ENCODE data around the gene ZNF484.
A peak's percentile ranks its signal among the peaks of the same experiment; 100 is the strongest.
"Not testable (repeated sequence)": the region's sequence is repeated elsewhere in the genome, so short reads cannot be mapped to it uniquely, and the experiment has no call there.

ZNF484 gene

DNA sequence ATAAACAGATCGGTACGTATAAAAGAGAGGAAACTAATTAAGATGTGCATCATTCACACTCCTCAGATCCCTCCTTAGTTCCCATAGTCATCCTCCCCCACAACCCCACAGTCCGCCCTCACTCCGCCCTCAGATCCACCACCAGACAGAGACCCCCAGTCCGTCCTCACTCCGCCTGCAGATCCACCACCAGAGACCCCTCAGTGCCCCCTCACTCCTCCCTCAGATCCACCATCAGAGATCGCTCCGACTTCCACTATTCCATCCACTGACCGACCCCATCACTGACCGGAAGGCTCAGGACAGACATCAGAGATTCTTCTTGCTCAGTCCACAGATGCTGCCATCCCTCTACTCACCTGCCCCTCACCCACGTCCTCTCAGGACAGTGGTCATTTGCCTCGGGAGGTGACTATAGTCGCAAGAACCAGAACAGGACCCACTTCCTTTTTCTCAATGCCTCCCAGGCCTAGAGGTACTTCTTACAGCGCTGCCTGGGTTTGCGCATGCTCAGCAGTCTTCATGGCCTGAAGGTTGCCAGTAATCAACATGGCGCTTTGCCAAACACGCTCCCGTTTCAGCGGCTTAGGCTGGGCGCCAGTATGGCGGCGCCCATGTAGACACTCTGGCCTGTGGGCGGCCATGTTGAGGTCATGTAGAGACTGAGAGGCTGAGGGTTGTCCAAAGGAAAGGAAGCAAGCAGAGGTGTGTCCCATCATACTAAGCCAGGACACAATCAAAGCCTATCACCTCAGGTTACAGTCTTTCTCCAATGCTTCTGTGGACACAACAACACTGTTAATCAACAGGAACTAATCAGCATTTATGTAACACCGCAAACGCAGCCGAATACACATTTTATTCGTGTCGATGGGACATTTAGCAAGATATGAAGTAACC is at the start of gene ZNF484:
Gene ZNF484 (minus strand): TSS at position 508 of the 900 bp plus-strand sequence. CDS start 3,009 bp downstream, outside the sequence.
- DNase-seq: peak; percentile 95

- no peak for DNase-seq
These were observed 42.6 kb upstream of the ZNF484 start for GRCh38 chr9:92920437-92920836.

GRCh38 chr9:92917176-92917800 is 39.5 kb upstream of the ZNF484 start:
- no peak for DNase-seq

DNA sequence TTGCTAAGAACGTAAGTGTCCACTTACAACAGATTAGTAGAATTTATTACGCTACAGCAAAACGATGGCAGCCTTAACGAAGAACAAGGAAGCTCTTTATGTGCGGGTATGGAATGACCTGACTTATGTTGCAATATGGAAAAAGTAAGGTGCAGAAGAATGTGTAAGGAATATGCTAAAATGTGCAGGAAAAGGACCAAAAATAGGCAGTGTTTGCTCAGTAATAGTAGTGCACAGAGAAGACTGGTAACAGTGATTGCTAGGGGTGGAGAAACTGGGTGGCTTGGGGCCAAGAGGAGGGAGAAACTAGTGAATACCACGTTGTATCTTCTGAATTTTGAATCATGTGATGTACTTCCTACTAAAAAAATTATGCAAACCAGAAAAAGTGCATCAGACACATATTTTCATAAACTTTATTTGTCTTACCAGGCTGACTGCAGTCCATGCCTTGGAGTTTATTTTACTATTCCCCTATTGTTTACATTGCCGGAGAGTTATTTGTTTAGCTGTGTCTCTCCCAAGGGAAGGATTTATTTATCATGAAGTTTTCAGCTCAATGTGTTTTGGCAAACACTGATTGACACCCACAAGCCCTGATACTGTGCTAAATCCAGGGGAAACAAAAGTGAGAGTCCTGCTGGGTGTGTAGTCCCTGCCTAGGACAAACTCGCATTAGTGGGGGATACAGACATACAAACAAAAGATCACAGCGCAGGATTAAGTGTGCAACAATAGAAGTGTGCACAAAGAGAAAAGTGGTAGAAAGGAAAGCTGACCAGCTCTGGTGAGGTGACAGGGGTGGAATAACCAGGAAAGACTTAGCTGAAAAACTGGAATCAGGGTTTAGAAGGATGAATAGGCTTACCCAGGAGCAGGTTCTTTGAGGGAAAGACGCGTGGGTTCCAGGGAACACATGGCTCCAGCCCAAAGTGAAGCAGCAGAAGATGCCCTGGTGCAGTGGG is 34.0 kb upstream of the ZNF484 start:
- DNase-seq: no peak

- not testable (repeated sequence) for DNase-seq
These were observed 27.3 kb upstream of the ZNF484 start for GRCh38 chr9:92905137-92905536.

DNA sequence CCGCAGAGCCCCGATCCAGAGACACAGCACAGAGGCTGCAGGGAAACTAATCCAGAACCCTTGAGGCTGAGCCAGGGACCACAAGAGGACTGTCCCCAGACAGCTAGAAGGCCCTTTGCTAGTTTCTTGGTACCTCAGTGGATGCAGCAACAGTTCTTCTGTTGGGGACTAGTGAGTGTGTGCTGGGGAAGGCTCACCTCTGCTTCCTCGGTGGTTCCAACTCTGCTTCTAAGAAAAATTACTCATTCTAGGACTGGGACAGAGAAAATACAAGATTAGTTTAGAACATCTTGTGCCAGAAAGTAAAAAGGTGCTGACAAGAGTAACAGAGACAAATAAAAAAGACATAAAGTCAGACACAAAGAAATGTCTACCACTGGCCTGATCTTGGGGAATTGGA is 19.5 kb upstream of the ZNF484 start:
- no peak for DNase-seq

DNA sequence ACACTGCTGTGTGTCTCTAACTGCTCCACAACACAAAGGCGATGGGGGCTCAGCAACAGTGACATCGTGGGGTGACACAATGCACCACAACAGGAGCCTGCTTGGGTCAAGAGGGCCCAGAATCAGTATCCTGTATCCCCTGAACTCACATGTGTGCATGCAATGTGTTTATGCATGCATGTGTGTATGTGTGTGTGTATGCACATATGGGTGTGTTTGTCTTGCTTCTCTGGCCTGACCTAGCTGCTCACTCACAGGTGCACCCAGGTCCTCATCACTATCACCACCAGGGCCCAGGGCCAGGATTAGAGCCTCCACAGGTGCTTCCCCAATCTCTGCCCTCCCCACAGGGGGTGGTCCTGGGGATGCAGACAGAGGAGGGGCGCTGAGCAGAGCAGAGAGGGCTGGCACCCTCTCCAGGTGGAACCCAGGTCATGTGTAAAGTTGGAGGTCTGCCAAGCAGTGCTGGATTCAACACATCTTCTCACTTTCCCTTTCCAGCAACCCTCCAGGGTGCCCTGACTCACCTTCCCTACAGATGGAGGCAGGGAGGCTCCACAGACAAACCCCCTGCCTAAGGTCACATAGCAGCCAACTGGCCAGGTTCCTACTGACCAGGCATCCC is 18.1 kb upstream of the ZNF484 start:
- DNase-seq: no peak

DNA sequence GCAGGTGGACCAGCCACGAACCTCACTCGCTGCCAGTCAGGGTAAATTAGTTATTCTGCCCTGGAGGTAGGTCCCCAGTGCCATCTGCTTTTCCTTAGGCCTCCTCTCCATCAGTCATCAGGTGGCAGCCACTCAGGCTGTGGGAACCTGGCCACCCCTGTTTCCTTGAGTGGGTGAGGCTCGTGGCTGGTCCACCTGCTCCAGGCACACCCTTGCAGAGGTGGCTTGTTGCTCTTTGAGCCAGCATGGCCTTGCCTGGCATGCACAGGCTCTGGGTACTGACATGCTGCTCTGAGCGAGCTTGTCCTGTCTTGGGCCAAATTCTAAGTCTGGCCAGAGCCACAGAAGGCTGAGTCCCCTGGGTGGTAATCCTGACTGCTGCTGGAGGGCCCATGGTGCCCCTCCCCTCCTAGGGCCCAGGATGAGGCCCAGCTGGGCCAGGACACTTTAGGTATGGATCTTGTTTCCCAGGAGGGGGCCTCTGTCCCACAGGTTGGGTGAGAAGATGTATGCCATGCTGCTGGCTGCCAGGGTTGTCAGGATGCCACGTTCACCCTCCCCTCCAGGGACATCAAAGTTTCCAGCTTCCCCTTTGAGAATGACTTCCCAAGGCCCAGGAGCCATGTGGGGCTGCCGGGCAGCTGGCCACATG is 17.0 kb upstream of the ZNF484 start:
- no peak for DNase-seq

DNA sequence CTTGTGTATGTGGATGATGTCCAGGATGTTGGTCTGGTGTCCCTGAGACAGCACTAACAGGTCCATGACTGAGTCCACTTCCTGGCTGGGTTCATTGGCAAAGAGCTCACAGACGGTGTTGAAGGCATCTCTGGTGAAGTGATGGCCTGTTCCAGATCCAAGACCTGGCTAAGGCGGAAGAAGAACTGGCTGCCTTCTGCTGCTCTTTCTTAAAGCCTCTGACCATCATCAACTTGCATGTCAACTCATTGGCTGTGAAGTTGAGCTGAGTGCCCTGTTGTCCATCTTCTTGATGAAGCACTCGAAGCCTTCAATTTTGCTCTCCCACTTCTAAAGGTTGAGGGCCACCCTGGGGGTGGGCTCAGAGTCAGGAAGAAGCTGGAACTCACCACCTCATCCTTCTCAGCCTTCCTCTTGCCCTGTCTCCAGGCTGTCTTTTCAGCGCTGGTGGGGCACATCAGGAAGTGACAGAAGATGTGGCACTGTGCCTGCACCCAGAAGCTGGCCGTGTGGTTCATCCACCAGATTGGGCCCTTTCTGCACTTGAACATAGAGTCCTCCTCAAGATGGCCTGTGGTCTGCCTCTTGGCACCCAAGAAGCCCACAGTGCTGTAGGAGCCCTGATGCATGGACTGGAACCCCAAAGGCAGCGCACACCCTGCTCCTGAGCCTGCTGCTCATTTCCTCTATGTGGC is 16.2 kb upstream of the ZNF484 start:
- not testable (repeated sequence) for DNase-seq

- not testable (repeated sequence) for DNase-seq
These were observed 14.4 kb upstream of the ZNF484 start for GRCh38 chr9:92892276-92892675.

- no peak for DNase-seq
These were observed 12.9 kb upstream of the ZNF484 start for GRCh38 chr9:92890761-92891160.

DNA sequence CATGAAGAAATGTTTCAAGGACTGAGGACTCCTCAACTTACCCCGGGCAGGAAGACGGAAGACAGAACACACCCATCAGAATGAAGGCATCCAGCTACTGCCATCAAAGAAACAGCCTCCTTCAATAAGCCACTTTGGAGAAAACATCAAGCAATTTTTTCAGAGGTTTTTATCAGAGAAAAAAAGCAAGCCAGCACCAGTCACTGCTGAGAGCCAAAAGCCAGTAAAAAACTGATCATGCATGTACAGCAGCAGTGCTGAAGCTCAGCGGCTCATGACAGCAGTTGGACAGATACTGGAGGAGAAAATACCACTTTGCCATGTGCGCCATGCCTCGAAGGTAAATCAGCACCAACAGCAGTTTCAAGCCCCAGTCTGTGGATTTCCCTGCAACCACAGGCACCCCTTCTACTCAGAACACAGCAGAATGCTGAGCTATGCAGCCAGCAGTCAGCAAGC is 10.1 kb upstream of the ZNF484 start:
- peak; percentile 58 for DNase-seq

- peak; percentile 60 for DNase-seq
These were observed 9.2 kb upstream of the ZNF484 start for GRCh38 chr9:92886846-92887610.

GRCh38 chr9:92883666-92884405 is 6.0 kb upstream of the ZNF484 start:
- DNase-seq: not testable (repeated sequence)

DNA sequence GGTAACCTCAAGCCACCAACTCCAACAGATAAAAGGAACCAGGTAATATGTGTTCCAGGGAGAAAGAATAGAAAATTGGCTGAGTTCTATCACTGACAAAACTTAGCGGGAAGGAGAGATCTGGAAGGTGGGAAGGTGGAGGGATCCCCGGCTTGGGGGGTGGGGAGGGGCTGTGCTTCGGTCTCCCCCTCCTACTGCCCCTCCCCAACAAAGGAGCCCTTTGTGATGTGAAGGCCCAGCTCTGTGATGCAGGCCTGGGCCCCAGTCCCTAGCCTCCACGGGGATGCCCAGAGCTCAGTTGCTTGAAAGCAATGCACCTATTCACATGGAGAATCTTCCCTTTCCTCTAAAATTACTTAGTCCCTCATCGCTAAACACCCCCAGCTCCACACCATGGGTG is 4.4 kb upstream of the ZNF484 start:
- no peak for DNase-seq

- DNase-seq: no peak
These were observed 2.5 kb downstream of the ZNF484 start for GRCh38 chr9:92875373-92875772.

- DNase-seq: no peak
These were observed 7.5 kb downstream of the ZNF484 start for GRCh38 chr9:92870289-92870688.

GRCh38 chr9:92866600-92866999 is 11.2 kb downstream of the ZNF484 start:
- not testable (repeated sequence) for DNase-seq

DNA sequence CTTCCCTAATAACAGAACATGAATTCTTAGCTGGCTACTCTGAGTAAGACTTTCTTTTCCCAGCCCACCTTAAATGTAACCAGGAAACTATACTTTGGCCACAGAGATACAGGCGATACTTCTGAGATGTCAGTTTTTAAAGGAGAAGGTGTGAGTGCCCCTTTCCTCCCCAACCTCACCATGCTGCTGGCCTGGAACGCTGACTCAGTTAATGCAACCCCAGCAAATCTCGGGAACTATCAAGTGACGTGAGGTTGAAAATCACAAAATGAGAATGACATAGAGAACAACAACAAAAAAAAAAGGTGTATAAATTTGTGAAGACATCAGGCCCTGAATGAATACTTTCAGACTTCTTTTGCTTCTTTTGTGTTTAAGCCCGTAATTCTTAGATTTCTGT is 13.7 kb downstream of the ZNF484 start:
- no peak for DNase-seq

DNA sequence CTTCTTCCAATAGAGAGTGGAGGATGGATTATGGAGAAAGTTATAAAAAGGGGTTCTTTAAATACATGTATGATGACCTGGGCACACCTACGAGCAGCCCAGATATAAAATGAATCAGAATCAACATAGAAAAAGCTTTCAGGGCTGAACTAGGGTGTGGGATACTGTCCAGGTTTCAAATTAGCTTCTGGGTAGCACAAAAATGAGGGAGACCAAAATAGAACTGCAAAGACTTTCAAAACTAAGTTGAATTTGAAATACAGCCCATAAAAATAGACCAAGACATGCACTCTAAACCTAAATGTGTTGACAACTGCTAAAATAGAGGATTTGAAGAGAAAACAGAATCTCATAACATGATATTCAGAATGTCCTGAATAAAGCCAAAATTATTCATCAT is 17.0 kb downstream of the ZNF484 start:
- no peak for DNase-seq
